ENCODE results near the gene WASF3.

WASF3 gene

GRCh38 chr13:26688286-26688685 lies 130.8 kb downstream of the WASF3 start:
- DNase-seq, result no peak

GRCh38 chr13:26688980-26689379 lies 131.5 kb downstream of the WASF3 start:
- DNase-seq, result no peak

- DNase-seq, result peak; percentile 78
These were observed 136.4 kb downstream of the WASF3 start for GRCh38 chr13:26693749-26694463.

- DNase-seq, result no peak
These were observed 137.3 kb downstream of the WASF3 start for GRCh38 chr13:26694609-26695359.

- no peak for DNase-seq
These were observed 137.8 kb downstream of the WASF3 start for GRCh38 chr13:26695360-26695705.

GRCh38 chr13:26695891-26696311 lies 138.4 kb downstream of the WASF3 start:
- no peak for DNase-seq

- no peak for DNase-seq
These were observed 139.8 kb downstream of the WASF3 start for GRCh38 chr13:26697069-26697955.

GRCh38 chr13:26698392-26699196 lies 141.1 kb downstream of the WASF3 start:
- peak; percentile 89 for DNase-seq

- no peak for DNase-seq
These were observed 141.7 kb downstream of the WASF3 start for GRCh38 chr13:26699197-26699490.

GRCh38 chr13:26705536-26705935 lies 148.1 kb downstream of the WASF3 start:
- no peak for DNase-seq

GRCh38 chr13:26706381-26706780 lies 148.9 kb downstream of the WASF3 start:
- DNase-seq, result no peak

GRCh38 chr13:26707122-26708006 lies 149.9 kb downstream of the WASF3 start:
- peak; percentile 89 for DNase-seq

- DNase-seq, result no peak
These were observed 150.5 kb downstream of the WASF3 start for GRCh38 chr13:26708007-26708297.

- no peak for DNase-seq
These were observed 152.0 kb downstream of the WASF3 start for GRCh38 chr13:26709461-26709860.

GRCh38 chr13:26710166-26710565 lies 152.7 kb downstream of the WASF3 start:
- DNase-seq, result peak; percentile 34

- no peak for DNase-seq
These were observed 153.7 kb downstream of the WASF3 start for GRCh38 chr13:26711211-26711610.

- DNase-seq, result no peak
These were observed 155.9 kb downstream of the WASF3 start for GRCh38 chr13:26713341-26713740.

- no peak for DNase-seq
These were observed 159.5 kb downstream of the WASF3 start for GRCh38 chr13:26716984-26717383.

- no peak for DNase-seq
These were observed 160.7 kb downstream of the WASF3 start for GRCh38 chr13:26718146-26718545.

GRCh38 chr13:26718872-26719271 lies 161.4 kb downstream of the WASF3 start:
- DNase-seq, result no peak

- peak; percentile 85 for DNase-seq
These were observed 162.0 kb downstream of the WASF3 start for GRCh38 chr13:26719356-26719945.

Measured in DMS53 (cell line).